GM06990 (cell line): ENCODE measurements around the gene E4F1.
A peak's percentile ranks its signal among the peaks of the same experiment; 100 is the strongest.
"Not testable (repeated sequence)": the region's sequence is repeated elsewhere in the genome, so short reads cannot be mapped to it uniquely, and the experiment has no call there.

Experiments
- DNase-seq: peaks from one replicate; pipeline ENCODE4 v3.0.0-alpha.2; 2011; ENCODE audit not compliant: insufficient read length; ENCODE audit errors: extremely low read depth
- H3K27me3 ChIP-seq: replicated peaks from 2 replicates; pipeline ENCODE4 v1.6.0; 2011; ENCODE audit warnings: low read length; ENCODE audit not compliant: control insufficient read depth, insufficient read depth
- H3K36me3 ChIP-seq: 2 replicates; pipeline ENCODE4 v1.5.1; 2011; ENCODE audit warnings: low read length; ENCODE audit not compliant: control insufficient read depth, insufficient read depth
- H3K4me3 ChIP-seq: replicated peaks from 2 replicates; pipeline ENCODE4 v1.5.1; 2011; ENCODE audit warnings: low read depth, mild to moderate bottlenecking, control low read depth, low read length
- TF ChIP-seq, protein P1 (sequence below): IDR thresholded peaks from 2 replicates; pipeline ENCODE4 v1.5.1; 2011; ENCODE audit warnings: low read length, control low read depth, mild to moderate bottlenecking, inconsistent platforms; ENCODE audit not compliant: insufficient read depth, poor library complexity, severe bottlenecking

Gene E4F1

DNA sequence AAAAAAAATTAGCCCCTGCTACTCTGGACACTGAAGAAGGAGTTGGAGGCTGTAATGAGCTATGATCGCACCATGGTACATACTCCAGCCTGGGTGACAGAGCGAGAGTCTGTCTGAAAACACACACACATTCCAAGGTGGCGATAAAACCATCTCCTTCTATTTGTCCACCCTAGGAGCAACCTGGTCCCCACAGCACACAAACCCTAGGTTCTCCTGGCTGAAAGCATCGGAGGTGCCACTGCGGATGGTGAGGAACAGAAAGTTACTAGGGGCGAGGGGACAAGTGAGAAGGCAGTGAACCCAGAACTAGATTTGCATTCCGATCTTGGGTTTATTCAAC lies 29.4 kb downstream of the E4F1 start:
- TF ChIP-seq, protein P1, sequence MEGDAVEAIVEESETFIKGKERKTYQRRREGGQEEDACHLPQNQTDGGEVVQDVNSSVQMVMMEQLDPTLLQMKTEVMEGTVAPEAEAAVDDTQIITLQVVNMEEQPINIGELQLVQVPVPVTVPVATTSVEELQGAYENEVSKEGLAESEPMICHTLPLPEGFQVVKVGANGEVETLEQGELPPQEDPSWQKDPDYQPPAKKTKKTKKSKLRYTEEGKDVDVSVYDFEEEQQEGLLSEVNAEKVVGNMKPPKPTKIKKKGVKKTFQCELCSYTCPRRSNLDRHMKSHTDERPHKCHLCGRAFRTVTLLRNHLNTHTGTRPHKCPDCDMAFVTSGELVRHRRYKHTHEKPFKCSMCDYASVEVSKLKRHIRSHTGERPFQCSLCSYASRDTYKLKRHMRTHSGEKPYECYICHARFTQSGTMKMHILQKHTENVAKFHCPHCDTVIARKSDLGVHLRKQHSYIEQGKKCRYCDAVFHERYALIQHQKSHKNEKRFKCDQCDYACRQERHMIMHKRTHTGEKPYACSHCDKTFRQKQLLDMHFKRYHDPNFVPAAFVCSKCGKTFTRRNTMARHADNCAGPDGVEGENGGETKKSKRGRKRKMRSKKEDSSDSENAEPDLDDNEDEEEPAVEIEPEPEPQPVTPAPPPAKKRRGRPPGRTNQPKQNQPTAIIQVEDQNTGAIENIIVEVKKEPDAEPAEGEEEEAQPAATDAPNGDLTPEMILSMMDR: no peak
- DNase-seq: no peak
- Histone ChIP-seq H3K36me3 (peaks cover 27% of the 10 kb centered on the region), H3K27me3 (no peaks in the 10 kb centered on the region), H3K4me3 (no peak overlapping the region)

DNA sequence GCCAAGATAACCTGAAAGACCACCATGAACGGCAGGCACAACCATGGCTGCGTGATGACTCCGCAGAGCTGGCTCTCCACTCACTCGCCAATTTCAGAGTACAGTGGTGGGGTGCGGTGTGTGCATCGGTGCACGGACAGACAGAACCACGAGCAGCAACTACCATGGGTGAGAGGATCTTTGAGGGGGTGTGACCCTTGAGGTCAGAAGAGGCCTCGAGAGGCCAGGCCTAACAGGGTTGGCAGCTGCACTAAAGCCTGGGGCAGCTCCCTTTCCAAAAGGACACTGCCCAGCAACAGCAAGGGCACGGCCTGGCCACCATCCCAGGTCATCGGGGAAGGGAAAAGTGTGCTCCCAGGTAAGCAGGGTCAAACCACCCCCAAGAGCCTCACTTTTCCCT lies 29.9 kb downstream of the E4F1 start:
- DNase-seq: no peak
- no peaks in the 10 kb centered on the region for H3K27me3 ChIP-seq
- TF ChIP-seq, protein P1: no peak
- H3K36me3 ChIP-seq: peaks cover 29% of the 10 kb centered on the region
- no peak overlapping the region for H3K4me3 ChIP-seq

- Histone ChIP-seq H3K36me3 (peaks cover 34% of the 10 kb centered on the region), H3K4me3 (no peak overlapping the region)
Measured at GRCh38 chr16:2256531-2257140, 33.2 kb downstream of the E4F1 start.

DNA sequence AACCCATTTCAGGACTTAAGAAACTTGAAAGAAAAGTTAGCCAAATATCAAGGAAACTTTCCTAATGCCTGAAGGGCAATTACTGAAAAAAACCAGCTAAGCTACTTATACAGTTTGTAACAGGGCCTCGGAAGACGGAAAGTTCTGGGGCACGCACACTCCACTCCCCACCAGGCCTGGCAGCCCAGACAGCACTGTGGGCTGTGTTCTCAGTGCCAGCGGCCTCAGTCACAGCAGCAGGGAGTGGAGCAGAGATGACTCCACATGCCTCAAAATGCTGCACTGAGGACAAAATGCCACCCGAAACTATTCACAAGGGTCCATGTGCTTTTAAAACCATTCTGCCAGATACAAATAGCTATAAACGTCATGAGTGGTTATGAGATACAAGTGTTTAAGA lies 34.3 kb downstream of the E4F1 start:
- no peak for DNase-seq
- peaks cover 42% of the 10 kb centered on the region for H3K36me3 ChIP-seq
- H3K27me3 ChIP-seq: no peaks in the 10 kb centered on the region
- TF ChIP-seq, protein P1: no peak
- no peak overlapping the region for H3K4me3 ChIP-seq

More at GRCh38 chr16:2256531-2257140, 33.2 kb downstream of the E4F1 start:
- DNase-seq: no peak
- TF ChIP-seq, protein P1: no peak
- no peaks in the 10 kb centered on the region for H3K27me3 ChIP-seq

DNA sequence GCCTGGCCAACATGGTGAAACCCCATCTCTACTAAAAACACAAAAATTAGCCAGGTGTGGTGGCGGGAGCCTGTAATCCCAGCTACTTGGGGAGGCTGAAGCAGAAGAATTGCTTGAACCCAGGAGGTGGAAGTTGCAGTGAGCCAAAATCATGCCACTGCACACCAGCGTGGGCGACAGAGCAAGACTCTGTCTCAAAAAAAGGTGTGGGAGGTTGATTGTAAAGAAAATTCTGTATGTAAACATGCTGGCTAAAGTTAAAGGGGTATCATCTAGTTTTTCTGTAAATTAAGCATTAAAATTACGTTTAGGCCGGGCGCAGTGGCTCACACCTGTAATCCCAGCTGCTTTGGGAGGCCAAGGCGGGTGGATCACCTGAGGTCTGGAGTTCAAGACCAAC lies 35.1 kb downstream of the E4F1 start:
- H3K27me3 ChIP-seq, DNase-seq, H3K4me3 ChIP-seq: not testable (repeated sequence)
- peaks cover 44% of the 10 kb centered on the region for H3K36me3 ChIP-seq

DNA sequence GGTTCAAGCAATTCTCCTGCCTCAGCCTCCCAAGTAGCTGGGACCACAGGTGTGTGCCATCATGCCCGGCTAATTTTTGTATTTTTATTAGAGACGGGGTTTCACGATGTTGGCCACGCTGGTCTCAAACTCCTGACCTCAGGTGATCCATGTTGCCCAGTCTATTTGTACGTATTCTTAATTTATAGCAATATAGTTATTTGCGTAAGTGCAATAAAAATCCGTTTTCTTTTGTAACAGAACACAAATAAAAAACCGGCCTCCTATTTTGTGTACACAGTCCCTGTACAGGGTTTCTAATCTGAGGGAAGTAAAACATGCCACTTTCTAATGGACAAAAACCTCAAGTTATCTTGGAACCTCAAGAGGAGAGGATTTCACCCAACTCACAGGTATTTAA lies 36.9 kb downstream of the E4F1 start:
- TF ChIP-seq, protein P1: no peak
- no peak for DNase-seq
- H3K27me3 ChIP-seq: no peaks in the 10 kb centered on the region
- H3K36me3 ChIP-seq: peaks cover 45% of the 10 kb centered on the region
- H3K4me3 ChIP-seq: no peak overlapping the region

DNA sequence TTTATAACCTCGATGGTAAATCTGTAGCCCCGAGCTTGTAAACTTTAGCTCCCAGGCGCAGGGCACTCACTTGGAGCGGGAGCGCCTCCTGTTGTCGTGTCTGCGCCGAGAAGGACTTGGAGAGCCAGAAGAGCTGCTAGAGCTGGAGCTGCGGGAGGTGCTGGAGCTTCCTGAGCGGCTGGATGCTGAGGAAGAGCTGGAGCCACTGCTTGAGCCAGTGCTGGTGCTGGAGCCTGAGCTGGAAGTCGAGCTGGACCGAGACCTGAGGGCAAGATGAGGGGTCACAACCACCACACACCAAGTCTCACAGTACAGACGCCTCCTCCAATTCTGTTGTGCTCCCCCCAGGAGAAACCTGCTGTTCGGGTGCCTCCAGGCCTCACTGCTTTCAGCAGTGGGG lies 39.6 kb downstream of the E4F1 start:
- not testable (repeated sequence) for H3K4me3 ChIP-seq, H3K27me3 ChIP-seq, DNase-seq
- H3K36me3 ChIP-seq: peaks cover 29% of the 10 kb centered on the region

- Histone ChIP-seq H3K36me3 (peaks cover 22% of the 10 kb centered on the region), H3K4me3 (peak overlapping the region; percentile 86)
- not testable (repeated sequence) for H3K27me3 ChIP-seq, DNase-seq
Measured at GRCh38 chr16:2266887-2267286, 43.5 kb downstream of the E4F1 start.

- not testable (repeated sequence) for H3K27me3 ChIP-seq, DNase-seq
- Histone ChIP-seq H3K36me3 (peaks cover 16% of the 10 kb centered on the region), H3K4me3 (peak overlapping the region; percentile 86)
Measured at GRCh38 chr16:2267505-2267912, 44.1 kb downstream of the E4F1 start.
